Measurements from ENCODE around the gene USP25. TPM values are rescaled to one million over a fixed set of nuclear protein-coding genes. Genes with fewer than 3 reads are reported as not detected.

USP25 gene
- total and polyA plus RNA-seq, 2 of the 8 experiments (the other 6 are each of a cell fraction or from before 2014, with no cell fraction given) = 11.2 to 48.1 TPM

GRCh38 chr21:15772654-15773053 is 42.9 kb downstream of the USP25 start (continued):
- TF ChIP-seq, protein P1, sequence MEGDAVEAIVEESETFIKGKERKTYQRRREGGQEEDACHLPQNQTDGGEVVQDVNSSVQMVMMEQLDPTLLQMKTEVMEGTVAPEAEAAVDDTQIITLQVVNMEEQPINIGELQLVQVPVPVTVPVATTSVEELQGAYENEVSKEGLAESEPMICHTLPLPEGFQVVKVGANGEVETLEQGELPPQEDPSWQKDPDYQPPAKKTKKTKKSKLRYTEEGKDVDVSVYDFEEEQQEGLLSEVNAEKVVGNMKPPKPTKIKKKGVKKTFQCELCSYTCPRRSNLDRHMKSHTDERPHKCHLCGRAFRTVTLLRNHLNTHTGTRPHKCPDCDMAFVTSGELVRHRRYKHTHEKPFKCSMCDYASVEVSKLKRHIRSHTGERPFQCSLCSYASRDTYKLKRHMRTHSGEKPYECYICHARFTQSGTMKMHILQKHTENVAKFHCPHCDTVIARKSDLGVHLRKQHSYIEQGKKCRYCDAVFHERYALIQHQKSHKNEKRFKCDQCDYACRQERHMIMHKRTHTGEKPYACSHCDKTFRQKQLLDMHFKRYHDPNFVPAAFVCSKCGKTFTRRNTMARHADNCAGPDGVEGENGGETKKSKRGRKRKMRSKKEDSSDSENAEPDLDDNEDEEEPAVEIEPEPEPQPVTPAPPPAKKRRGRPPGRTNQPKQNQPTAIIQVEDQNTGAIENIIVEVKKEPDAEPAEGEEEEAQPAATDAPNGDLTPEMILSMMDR (IDR thresholded peaks at IDR 0.05; ENCODE audit: control extremely low read depth in 1 of 3, insufficient read depth in 1 of 3, low read depth in 1 of 3, low read length in 3 of 3) = no peak
- no peak for TF ChIP-seq TBP (IDR thresholded peaks at IDR 0.05; ENCODE audit: low read depth, low read length)
- no peak for TF ChIP-seq EGR1 (IDR thresholded peaks at IDR 0.05; ENCODE audit: borderline replicate concordance, low read depth, low read length)
- no peak for TF ChIP-seq EZH2 (IDR thresholded peaks at IDR 0.05; ENCODE audit: low read depth, low read length, severe bottlenecking)

Measured in H1 (cell line).